ENCODE results near the gene NUP210. TPM values are rescaled to one million over a fixed set of nuclear protein-coding genes. Genes with fewer than 3 reads are reported as not detected.

Gene NUP210
- total and polyA plus RNA-seq, 2 experiments from 2014 or later, result 6.7 to 8.4 TPM

DNA sequence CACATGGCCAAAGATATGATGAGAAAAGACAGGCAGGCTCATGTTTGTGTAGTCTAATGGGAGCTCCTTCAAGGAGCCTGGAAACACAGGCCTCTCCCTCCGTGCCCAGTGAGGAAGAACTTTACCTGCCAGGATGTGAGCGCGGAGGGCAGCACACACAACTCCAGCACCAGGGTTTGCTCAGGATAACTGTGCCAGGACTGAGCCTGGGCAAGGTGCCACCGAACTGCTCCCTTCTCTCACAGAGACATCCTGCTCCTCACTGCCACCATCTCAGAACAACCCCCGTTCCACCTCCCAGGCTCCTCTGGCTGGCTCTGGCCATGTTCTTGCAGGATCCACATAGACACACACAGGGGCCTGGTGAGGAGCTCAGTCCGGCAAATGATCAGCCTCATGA is 87.4 kb downstream of the NUP210 start:
- no peak overlapping the region for H3K27ac ChIP-seq
- DNase-seq (ENCODE audit: low spot score), result no peak
- no peaks in the 10 kb centered on the region for H3K4me1 ChIP-seq (ENCODE audit: insufficient read depth)
- H4K20me1 ChIP-seq (ENCODE audit: insufficient read depth, poor library complexity, severe bottlenecking), result no peaks in the 10 kb centered on the region
- no peaks in the 10 kb centered on the region for H3K79me2 ChIP-seq
- H3K36me3 ChIP-seq (replicated peaks; ENCODE audit: insufficient read depth, low read depth), result no peaks in the 10 kb centered on the region
- H3K27me3 ChIP-seq, result no peaks in the 10 kb centered on the region
- no peak overlapping the region for H3K4me3 ChIP-seq
- no peak overlapping the region for H2AFZ ChIP-seq
- H3K9me2 ChIP-seq (replicated peaks; ENCODE audit: insufficient read depth), result no peaks in the 10 kb centered on the region
- TF ChIP-seq EZH2phosphoT487 (IDR thresholded peaks at IDR 0.05; ENCODE audit: low read depth, severe bottlenecking, unreplicated experiment) (no peak), EZH2 (IDR thresholded peaks at IDR 0.05; ENCODE audit: borderline replicate concordance) (no peak)
- TF ChIP-seq, protein P1, sequence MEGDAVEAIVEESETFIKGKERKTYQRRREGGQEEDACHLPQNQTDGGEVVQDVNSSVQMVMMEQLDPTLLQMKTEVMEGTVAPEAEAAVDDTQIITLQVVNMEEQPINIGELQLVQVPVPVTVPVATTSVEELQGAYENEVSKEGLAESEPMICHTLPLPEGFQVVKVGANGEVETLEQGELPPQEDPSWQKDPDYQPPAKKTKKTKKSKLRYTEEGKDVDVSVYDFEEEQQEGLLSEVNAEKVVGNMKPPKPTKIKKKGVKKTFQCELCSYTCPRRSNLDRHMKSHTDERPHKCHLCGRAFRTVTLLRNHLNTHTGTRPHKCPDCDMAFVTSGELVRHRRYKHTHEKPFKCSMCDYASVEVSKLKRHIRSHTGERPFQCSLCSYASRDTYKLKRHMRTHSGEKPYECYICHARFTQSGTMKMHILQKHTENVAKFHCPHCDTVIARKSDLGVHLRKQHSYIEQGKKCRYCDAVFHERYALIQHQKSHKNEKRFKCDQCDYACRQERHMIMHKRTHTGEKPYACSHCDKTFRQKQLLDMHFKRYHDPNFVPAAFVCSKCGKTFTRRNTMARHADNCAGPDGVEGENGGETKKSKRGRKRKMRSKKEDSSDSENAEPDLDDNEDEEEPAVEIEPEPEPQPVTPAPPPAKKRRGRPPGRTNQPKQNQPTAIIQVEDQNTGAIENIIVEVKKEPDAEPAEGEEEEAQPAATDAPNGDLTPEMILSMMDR (IDR thresholded peaks at IDR 0.05; ENCODE audit: poor library complexity), result no peak
- WGBS (ENCODE audit: low lambda C conversion rate, missing lambda C conversion rate), result 96% methylated on average over 6 of the region's 6 CpGs
- H3K9me3 ChIP-seq (ENCODE audit: low read depth), result no peaks in the 10 kb centered on the region
- H3K4me2 ChIP-seq, result no peak overlapping the region

DNA sequence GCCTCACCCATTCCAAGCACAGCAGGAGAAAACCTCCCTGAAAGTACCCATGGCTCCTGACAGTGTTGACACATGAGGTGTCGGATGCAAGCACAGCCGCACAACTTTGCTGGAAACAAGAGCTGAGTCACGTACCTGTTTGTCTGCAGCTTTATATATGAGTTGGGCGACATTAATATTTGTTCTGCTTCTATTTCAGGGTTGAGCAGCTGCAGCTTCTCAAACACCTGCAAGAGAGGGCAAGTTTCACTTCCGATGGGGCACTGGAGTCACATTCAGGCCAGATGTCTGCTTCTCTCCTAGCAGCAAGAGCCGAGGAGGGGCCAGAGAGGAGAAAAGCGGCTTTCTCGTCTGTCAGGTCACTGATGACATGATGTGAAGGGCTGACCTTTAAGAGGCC is 88.0 kb downstream of the NUP210 start:
- Histone ChIP-seq H3K79me2 (no peaks in the 10 kb centered on the region), H3K9me3 (ENCODE audit: low read depth) (no peaks in the 10 kb centered on the region), H3K4me3 (no peak overlapping the region), H3K27ac (no peak overlapping the region), H3K9me2 (replicated peaks; ENCODE audit: insufficient read depth) (no peaks in the 10 kb centered on the region), H3K4me2 (no peak overlapping the region), H3K4me1 (ENCODE audit: insufficient read depth) (no peaks in the 10 kb centered on the region), H2AFZ (no peak overlapping the region), H3K27me3 (no peaks in the 10 kb centered on the region), H3K36me3 (replicated peaks; ENCODE audit: insufficient read depth, low read depth) (no peaks in the 10 kb centered on the region), H4K20me1 (ENCODE audit: insufficient read depth, poor library complexity, severe bottlenecking) (no peaks in the 10 kb centered on the region)
- 76% methylated on average over 8 of the region's 8 CpGs for WGBS (ENCODE audit: low lambda C conversion rate, missing lambda C conversion rate)
- TF ChIP-seq EZH2phosphoT487 (IDR thresholded peaks at IDR 0.05; ENCODE audit: low read depth, severe bottlenecking, unreplicated experiment) (no peak), EZH2 (IDR thresholded peaks at IDR 0.05; ENCODE audit: borderline replicate concordance) (no peak)
- TF ChIP-seq, protein P1 (IDR thresholded peaks at IDR 0.05; ENCODE audit: poor library complexity), result no peak
- no peak for DNase-seq (ENCODE audit: low spot score)

DNA sequence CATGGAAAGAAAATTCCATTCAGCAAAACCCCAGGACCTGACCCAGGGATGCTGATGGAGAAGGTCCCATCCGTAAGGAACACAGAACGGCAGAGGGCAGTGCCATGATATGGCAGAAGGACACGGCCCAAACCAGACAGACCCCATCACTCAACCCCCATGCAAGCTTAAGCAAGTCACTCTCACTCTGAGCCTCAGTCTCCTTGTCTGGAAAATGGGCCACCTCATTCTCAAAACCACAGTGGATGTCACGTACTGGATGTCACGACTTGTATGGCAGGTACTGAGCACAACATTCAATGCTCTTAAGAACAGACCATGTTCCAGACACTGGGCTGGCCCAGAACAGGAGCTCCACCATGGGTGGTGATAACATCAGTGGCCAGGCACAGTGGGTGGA is 90.4 kb downstream of the NUP210 start:
- H3K27ac ChIP-seq, result no peak overlapping the region

More for the DNA sequence above, 90.4 kb downstream of the NUP210 start:
- Histone ChIP-seq H3K4me2 (no peak overlapping the region), H4K20me1 (ENCODE audit: insufficient read depth, poor library complexity, severe bottlenecking) (no peaks in the 10 kb centered on the region), H3K9me2 (replicated peaks; ENCODE audit: insufficient read depth) (no peaks in the 10 kb centered on the region), H3K4me1 (ENCODE audit: insufficient read depth) (no peaks in the 10 kb centered on the region), H3K36me3 (replicated peaks; ENCODE audit: insufficient read depth, low read depth) (no peaks in the 10 kb centered on the region), H3K9me3 (ENCODE audit: low read depth) (no peaks in the 10 kb centered on the region), H3K27me3 (no peaks in the 10 kb centered on the region), H3K4me3 (no peak overlapping the region), H3K79me2 (no peaks in the 10 kb centered on the region), H2AFZ (no peak overlapping the region)
- WGBS (ENCODE audit: low lambda C conversion rate, missing lambda C conversion rate), result 95% methylated on average over 5 of the region's 5 CpGs
- no peak for DNase-seq (ENCODE audit: low spot score)
- TF ChIP-seq EZH2 (IDR thresholded peaks at IDR 0.05; ENCODE audit: borderline replicate concordance), result no peak
- TF ChIP-seq EZH2phosphoT487 (IDR thresholded peaks at IDR 0.05; ENCODE audit: low read depth, severe bottlenecking, unreplicated experiment), result no peak
- TF ChIP-seq, protein P1 (IDR thresholded peaks at IDR 0.05; ENCODE audit: poor library complexity), result no peak
